ENCODE measurements around the gene LIMK1.
"Not testable (repeated sequence)": the region's sequence is repeated elsewhere in the genome, so short reads cannot be mapped to it uniquely, and the experiment has no call there.

Gene LIMK1

GRCh38 chr7:74084722-74085578, 1.3 kb downstream of the LIMK1 start:
- DNase-seq (ENCODE audit: low spot score), result no peak

GRCh38 chr7:74087791-74088453, 4.3 kb downstream of the LIMK1 start:
- no peak for DNase-seq (ENCODE audit: low spot score)

DNA sequence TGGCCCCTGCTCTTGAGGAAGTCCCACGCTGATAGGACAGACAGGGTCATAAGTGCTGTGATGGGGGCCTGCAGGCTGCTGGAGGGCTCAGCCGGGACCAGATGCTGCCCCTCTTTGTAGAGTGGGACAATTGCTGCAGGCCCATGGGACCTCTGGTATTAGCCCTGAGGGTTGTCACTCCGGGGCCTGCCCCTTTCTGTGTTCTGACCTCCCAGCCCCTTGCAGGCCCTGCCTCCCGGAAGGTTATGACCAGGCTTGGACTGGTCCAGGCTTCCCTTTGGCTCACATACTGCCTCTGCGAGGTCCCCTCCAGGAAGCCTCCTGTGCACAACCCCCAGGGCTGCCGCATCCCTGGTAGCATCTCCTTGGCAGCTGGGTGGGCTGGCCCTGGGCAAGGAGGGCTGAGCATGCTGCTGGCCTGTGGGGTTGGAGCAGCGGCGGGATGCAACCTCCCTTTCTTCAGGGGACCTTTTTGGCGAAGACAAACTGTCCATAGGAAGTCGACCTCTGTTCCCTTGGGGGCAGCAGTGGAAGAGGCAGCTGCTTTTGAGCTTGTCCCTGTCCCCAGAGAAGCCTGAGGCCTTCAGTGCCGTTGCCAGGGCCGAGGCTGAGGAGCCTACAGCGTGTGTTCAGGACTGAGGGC, 8.8 kb downstream of the LIMK1 start:
- no peak for DNase-seq (ENCODE audit: low spot score)

DNA sequence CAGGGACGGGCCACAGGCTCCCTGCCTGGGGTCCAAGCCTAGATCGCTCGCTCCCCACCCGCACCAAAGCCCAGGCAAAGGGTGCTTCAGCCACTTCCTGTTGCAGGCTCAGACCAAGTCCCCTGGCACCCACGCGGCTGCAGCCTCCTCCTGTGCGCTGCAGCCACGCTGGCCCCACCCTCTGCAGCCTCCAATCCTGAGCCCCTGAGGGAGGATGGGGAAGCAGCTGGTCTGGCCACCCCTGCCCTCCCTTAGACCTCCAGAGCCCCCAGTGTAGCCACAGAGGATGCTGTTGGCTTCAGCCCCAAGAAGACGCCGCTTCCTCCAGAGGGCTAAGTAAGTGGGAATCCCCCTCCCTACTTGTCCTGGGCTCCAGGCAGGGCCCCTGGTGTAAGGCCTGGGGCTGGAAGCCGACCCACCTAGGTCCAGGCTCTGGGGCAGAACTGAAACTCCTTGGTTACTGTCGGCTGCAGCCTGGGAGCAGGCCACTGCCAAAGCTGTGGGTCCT, 9.4 kb downstream of the LIMK1 start:
- DNase-seq (ENCODE audit: low spot score), result no peak

- no peak for DNase-seq (ENCODE audit: low spot score)
Observed at GRCh38 chr7:74093671-74094223, 10.1 kb downstream of the LIMK1 start.

- peak; percentile 76 for DNase-seq (ENCODE audit: low spot score)
Observed at GRCh38 chr7:74094224-74095101, 10.9 kb downstream of the LIMK1 start.

DNA sequence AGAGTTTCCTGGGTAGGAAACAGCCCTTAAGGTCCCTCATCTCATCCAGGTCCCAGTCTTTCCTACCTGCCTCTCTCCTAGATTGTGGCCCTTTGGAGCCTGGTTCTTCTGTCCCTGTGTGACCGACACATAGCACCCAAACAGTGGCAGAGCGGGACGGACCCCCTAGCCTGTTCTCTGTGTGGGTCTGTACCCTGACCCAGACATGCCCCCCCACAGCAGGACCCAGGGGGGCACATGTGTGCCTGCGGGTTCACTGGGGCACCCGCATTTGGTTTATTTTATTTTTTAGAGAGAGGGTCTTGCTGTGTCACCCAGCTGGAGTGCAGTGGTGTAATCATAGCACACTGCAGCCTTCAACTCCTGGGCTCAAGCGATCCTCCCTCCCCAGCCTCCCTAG, 11.5 kb downstream of the LIMK1 start:
- no peak for DNase-seq (ENCODE audit: low spot score)

- DNase-seq (ENCODE audit: low spot score), result no peak
Observed at GRCh38 chr7:74097937-74098614, 14.5 kb downstream of the LIMK1 start.

- DNase-seq (ENCODE audit: low spot score), result no peak
Observed at GRCh38 chr7:74099031-74099430, 15.4 kb downstream of the LIMK1 start.

DNA sequence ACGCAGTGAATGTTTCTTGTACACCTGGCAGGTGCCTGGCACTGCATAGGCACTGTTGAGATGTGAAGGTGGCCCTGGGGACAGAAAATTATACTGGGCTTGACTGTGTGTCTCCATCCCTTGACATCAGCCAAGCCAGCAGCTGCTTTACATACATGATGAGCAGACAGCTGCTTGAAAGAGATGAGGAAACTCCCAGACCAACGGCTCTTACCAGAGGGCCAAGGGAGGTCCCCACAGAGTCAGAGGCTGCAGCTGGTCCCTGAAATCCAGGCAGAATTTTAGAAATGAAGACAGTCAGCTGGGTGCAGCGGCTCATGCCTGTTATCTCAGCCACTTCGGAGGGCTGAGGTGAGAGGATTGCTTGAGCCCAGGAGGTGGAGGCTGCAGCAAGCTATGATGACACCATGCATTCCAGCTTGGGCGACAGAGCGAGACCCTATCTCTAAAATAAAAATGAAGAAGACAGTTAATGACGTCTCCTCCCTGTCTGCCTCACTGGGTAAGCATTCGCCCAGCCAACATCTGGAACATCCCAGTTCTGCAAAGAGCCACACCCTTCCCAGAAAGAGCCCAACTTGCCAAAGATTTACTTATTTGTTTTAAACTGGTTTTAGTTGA, 17.6 kb downstream of the LIMK1 start:
- DNase-seq (ENCODE audit: low spot score), result no peak

DNA sequence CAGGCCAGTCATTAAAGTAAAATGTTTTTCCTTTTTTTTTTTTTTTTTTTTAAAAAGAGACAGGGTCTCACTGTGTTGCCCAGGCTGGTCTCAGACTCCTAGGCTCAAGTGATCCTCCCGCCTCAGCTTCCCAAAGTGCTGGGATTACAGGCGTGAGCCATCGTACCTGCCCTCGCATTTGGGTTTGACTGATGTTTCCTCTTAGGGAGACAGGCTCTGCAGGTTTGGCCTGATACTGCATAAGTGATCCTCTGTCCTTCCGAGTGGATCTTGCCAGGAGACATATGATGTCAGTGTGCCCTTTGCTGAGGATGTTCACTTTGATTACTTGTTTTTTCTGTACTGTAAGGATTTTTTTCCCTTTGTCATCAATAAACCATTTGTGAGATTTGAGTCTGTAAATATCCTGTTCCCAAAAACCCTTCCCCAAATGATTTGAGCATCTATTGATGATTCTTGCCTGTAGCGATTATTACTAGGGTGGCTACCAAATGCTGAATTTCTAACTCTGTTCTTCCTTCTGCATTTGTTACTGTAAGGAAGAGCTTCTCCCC, 19.7 kb downstream of the LIMK1 start:
- no peak for DNase-seq (ENCODE audit: low spot score)

DNA sequence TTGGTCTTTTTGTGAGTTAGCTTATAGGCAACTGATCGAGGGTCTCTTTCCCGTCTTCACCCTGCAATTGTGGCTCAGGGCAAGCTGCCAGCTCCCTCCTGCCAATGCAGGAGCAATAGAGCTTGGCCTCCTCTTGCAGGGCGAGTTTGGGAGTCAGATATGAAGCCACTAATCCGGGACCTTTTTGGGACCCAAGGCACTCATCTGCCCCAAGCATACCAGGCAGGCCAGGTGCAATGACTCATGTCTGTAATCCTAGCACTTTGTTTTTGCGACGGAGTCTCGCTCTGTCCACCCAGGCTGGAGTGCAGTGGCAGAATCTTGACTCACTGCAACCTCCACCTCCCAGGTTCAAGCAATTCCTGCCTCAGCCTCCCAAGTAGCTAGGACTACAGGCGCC, 21.1 kb downstream of the LIMK1 start:
- DNase-seq (ENCODE audit: low spot score), result no peak

GRCh38 chr7:74105992-74106391, 22.4 kb downstream of the LIMK1 start:
- DNase-seq (ENCODE audit: low spot score), result no peak

- no peak for DNase-seq (ENCODE audit: low spot score)
Observed at GRCh38 chr7:74106846-74107245, 23.2 kb downstream of the LIMK1 start.

- no peak for DNase-seq (ENCODE audit: low spot score)
Observed at GRCh38 chr7:74115326-74115725, 31.7 kb downstream of the LIMK1 start.

DNA sequence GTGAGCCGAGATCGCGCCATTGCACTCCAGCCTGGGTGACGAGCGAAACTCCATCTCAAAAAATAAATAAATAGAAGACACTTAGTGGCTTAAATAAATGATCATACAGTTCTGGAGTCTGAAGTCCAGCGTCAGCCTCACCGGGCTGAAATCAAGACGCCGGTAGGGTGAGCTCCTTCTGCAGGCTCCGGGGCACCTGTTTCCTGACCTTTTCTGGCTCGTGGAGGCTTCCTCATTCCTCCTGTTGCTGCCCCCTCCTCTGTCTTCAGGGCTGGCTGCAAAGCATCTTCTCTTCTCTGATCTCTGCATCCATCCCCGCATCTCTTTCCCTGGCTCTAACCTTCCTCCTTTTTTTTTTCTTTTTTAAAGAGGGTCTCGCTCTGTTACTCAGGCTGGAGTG, 32.8 kb downstream of the LIMK1 start:
- no peak for DNase-seq (ENCODE audit: low spot score)

DNA sequence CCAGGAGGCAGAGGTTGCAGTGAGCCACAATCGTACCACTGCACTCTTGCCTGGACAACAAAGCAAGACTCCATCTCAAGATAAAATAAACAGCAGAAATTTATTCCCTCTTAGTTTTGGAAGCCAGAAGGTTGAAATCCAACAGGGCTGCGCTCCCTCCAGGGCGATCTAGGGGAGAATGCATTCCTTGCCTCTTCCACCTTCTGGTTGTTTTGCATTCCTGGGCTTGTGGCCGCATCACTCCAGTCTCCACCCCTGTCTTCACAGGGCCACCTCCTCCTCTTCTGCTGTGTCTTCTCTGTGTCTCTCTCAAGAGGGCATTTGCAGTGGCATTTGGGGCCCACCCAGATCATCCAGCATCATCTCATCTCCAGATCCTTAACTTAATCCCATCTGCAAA, 36.2 kb downstream of the LIMK1 start:
- DNase-seq (ENCODE audit: low spot score), result no peak

DNA sequence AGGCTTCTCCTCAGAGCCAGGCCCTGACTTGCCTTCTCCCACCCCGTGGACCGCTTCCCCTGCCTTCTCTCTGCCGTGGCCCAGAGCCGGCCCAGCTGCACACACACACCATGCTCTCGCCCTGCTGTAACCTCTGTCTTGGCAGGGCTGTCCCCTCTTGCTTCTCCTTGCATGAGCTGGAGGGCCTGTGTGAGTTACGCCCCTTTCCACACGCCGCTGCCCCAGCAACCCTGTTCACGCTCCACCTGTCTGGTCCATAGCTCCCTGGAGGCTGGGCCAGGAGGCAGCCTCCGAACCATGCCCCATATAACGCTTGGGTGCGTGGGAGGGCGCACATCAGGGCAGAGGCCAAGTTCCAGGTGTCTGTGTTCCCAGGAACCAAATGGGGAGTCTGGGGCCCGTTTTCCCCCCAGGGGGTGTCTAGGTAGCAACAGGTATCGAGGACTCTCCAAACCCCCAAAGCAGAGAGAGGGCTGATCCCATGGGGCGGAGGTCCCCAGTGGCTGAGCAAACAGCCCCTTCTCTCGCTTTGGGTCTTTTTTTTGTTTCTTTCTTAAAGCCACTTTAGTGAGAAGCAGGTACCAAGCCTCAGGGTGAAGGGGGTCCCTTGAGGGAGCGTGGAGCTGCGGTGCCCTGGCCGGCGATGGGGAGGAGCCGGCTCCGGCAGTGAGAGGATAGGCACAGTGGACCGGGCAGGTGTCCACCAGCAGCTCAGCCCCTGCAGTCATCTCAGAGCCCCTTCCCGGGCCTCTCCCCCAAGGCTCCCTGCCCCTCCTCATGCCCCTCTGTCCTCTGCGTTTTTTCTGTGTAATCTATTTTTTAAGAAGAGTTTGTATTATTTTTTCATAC, 38.0 kb downstream of the LIMK1 start:
- no peak for DNase-seq (ENCODE audit: low spot score)

DNA sequence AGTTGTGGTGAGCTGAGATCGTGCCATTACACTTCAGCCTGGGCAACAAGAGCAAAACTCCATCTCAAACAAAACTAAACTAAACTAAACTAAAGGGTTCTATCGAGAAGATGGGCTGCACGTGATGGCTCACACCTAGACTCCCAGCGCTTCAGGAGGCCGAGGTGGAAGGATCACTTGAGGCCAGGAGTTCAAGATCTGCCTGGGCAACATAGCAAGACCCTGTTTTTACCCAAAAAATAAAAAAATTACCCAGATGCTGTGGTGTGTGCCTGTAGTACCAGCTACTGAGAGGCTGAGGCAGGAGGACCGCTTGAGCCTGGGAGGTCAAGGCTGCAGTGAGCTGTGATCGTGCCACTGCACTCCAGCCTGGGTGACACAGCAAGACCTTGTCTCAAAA, 40.3 kb downstream of the LIMK1 start:
- DNase-seq (ENCODE audit: low spot score), result not testable (repeated sequence)
